NAMALWA (cell line): ENCODE measurements around the gene EXO1.
A peak's percentile ranks its signal among the peaks of the same experiment; 100 is the strongest.
"Not testable (repeated sequence)": the region's sequence is repeated elsewhere in the genome, so short reads cannot be mapped to it uniquely, and the experiment has no call there.

Experiments
- DNase-seq: peaks from one replicate; pipeline ENCODE4 v3.0.0-alpha.2; 2015; ENCODE audit warnings: low spot score

EXO1 gene

GRCh38 chr1:241847796-241848685 is at the start of gene EXO1:
Gene EXO1, plus strand, starts transcription at chr1:241848204. Its CDS starts 2,222 bp downstream, at chr1:241850426.
- peak; percentile 95 for DNase-seq

- DNase-seq: no peak
Measured at GRCh38 chr1:241799416-241799815, 48.6 kb upstream of the EXO1 start.

GRCh38 chr1:241800640-241801039 is 47.4 kb upstream of the EXO1 start:
- no peak for DNase-seq

- DNase-seq: no peak
Measured at GRCh38 chr1:241802863-241803262, 45.1 kb upstream of the EXO1 start.

- DNase-seq: not testable (repeated sequence)
Measured at GRCh38 chr1:241804706-241805105, 43.3 kb upstream of the EXO1 start.

- DNase-seq: no peak
Measured at GRCh38 chr1:241808265-241808664, 39.7 kb upstream of the EXO1 start.

GRCh38 chr1:241810769-241811405 is 37.1 kb upstream of the EXO1 start:
- no peak for DNase-seq

GRCh38 chr1:241813768-241814320 is 34.2 kb upstream of the EXO1 start:
- DNase-seq: no peak

- no peak for DNase-seq
Measured at GRCh38 chr1:241816008-241816407, 32.0 kb upstream of the EXO1 start.

GRCh38 chr1:241817331-241817792 is 30.6 kb upstream of the EXO1 start:
- no peak for DNase-seq

- DNase-seq: no peak
Measured at GRCh38 chr1:241817956-241818612, 29.9 kb upstream of the EXO1 start.

GRCh38 chr1:241819340-241819866 is 28.6 kb upstream of the EXO1 start:
- DNase-seq: no peak

GRCh38 chr1:241821363-241821762 is 26.6 kb upstream of the EXO1 start:
- no peak for DNase-seq

- DNase-seq: no peak
Measured at GRCh38 chr1:241822846-241823245, 25.2 kb upstream of the EXO1 start.

GRCh38 chr1:241823925-241824324 is 24.1 kb upstream of the EXO1 start:
- no peak for DNase-seq

GRCh38 chr1:241825581-241825980 is 22.4 kb upstream of the EXO1 start:
- DNase-seq: no peak

- DNase-seq: not testable (repeated sequence)
Measured at GRCh38 chr1:241826613-241827012, 21.4 kb upstream of the EXO1 start.

GRCh38 chr1:241827264-241827663 is 20.7 kb upstream of the EXO1 start:
- no peak for DNase-seq

GRCh38 chr1:241828463-241829021 is 19.5 kb upstream of the EXO1 start:
- DNase-seq: no peak

GRCh38 chr1:241829468-241829867 is 18.5 kb upstream of the EXO1 start:
- DNase-seq: no peak

- DNase-seq: peak; percentile 23
Measured at GRCh38 chr1:241834733-241835377, 13.1 kb upstream of the EXO1 start.
